DND-41 (cell line): ENCODE results near the gene STOX1.
"Not testable (repeated sequence)": the region's sequence is repeated elsewhere in the genome, so short reads cannot be mapped to it uniquely, and the experiment has no call there.

Experiments
- ATAC-seq: fragments of 200-7000 bp; cut with Tn5 transposase; 3 replicates; pipeline ENCODE4 v1.9.1; 2021; ENCODE audit warnings: low read depth; ENCODE audit not compliant: insufficient read depth
- DNase-seq: peaks from one replicate; pipeline ENCODE4 v3.0.0-alpha.2; 2020
- H2AFZ ChIP-seq: 2 replicates; pipeline ENCODE4 v1.6.0; 2012; ENCODE audit warnings: low read depth, low read length
- H3K27ac ChIP-seq: 2 replicates; pipeline ENCODE4 v1.5.1; 2012; ENCODE audit warnings: low read length, inconsistent platforms
- H3K27me3 ChIP-seq: fragments of 200-600 bp; sonication (generic); 2 replicates; pipeline ENCODE4 v1.6.0; 2012; ENCODE audit warnings: low read length, mild to moderate bottlenecking, inconsistent platforms; ENCODE audit not compliant: insufficient read depth, poor library complexity
- H3K36me3 ChIP-seq: 2 replicates; pipeline ENCODE4 v1.5.1; 2012; ENCODE audit warnings: low read length, inconsistent platforms; ENCODE audit not compliant: insufficient read depth
- H3K4me1 ChIP-seq: 2 replicates; pipeline ENCODE4 v1.5.1; 2012; ENCODE audit warnings: mild to moderate bottlenecking, low read length; ENCODE audit not compliant: insufficient read depth
- H3K4me2 ChIP-seq: 2 replicates; pipeline ENCODE4 v1.6.0; 2012; ENCODE audit warnings: mild to moderate bottlenecking, moderate library complexity, low read length, inconsistent platforms; ENCODE audit not compliant: insufficient read depth
- H3K4me3 ChIP-seq, 2 experiments: fragments of 200-600 bp in 1 of 2; shearing (Covaris generic) in 1 of 2; 2 replicates each; pipeline ENCODE4 v1.5.1; 2012 to 2016; ENCODE audit warnings: inconsistent platforms in 2 of 2, low read length in 2 of 2, mild to moderate bottlenecking in 2 of 2, low read depth in 1 of 2, moderate library complexity in 1 of 2
- H3K79me2 ChIP-seq: 2 replicates; pipeline ENCODE4 v1.6.0; 2012; ENCODE audit warnings: low read length, inconsistent platforms; ENCODE audit not compliant: insufficient read depth
- H3K9ac ChIP-seq: 2 replicates; pipeline ENCODE4 v1.6.0; 2012; ENCODE audit warnings: low read depth, mild to moderate bottlenecking, inconsistent platforms, low read length, moderate library complexity
- H3K9me3 ChIP-seq: 2 replicates; pipeline ENCODE4 v1.5.1; 2012; ENCODE audit warnings: low read length, moderate library complexity, mild to moderate bottlenecking, inconsistent platforms; ENCODE audit not compliant: insufficient read depth, severe bottlenecking
- H4K20me1 ChIP-seq: 2 replicates; pipeline ENCODE4 v1.6.0; 2012; ENCODE audit warnings: low read length; ENCODE audit not compliant: insufficient read depth
- CTCF ChIP-seq: IDR thresholded peaks from 2 replicates; pipeline ENCODE4 v1.5.1; 2012; ENCODE audit warnings: borderline replicate concordance, low read length, moderate library complexity, mild to moderate bottlenecking; ENCODE audit not compliant: poor library complexity, severe bottlenecking; ENCODE audit errors: extremely low read depth
- EZH2 ChIP-seq: IDR thresholded peaks from 3 replicates; pipeline ENCODE4 v1.6.1; 2012; ENCODE audit warnings: borderline replicate concordance, low read depth, mild to moderate bottlenecking, moderate library complexity, low read length, inconsistent platforms; ENCODE audit not compliant: severe bottlenecking

Gene STOX1

GRCh38 chr10:68934994-68935393 lies 107.7 kb downstream of the STOX1 start:
- no peak overlapping the region for H3K4me2 ChIP-seq
- no peaks in the 10 kb centered on the region for H3K9me3 ChIP-seq
- H3K79me2 ChIP-seq: peaks cover 15% of the 10 kb centered on the region
- ATAC-seq: no peak
- no peak overlapping the region for H3K27ac ChIP-seq
- no peak overlapping the region for H3K9ac ChIP-seq
- peaks cover 6% of the 10 kb centered on the region; the same call in 1 of the 2 replicates for H4K20me1 ChIP-seq
- H2AFZ ChIP-seq: no peak overlapping the region
- H3K36me3 ChIP-seq: peaks cover 88% of the 10 kb centered on the region
- no peaks in the 10 kb centered on the region for H3K27me3 ChIP-seq
- no peaks in the 10 kb centered on the region for H3K4me1 ChIP-seq
- no peak overlapping the region for H3K4me3 ChIP-seq
- TF ChIP-seq CTCF (no peak), EZH2 (no peak)
- DNase-seq: no peak

- no peak overlapping the region for H3K9ac ChIP-seq
- DNase-seq: no peak
- H3K36me3 ChIP-seq: peaks cover 86% of the 10 kb centered on the region
Observed at GRCh38 chr10:68938117-68938516, 110.8 kb downstream of the STOX1 start.

GRCh38 chr10:68938884-68939283 lies 111.6 kb downstream of the STOX1 start:
- DNase-seq (no peak), ATAC-seq (no peak)
- Histone ChIP-seq H3K4me1 (no peaks in the 10 kb centered on the region), H2AFZ (no peak overlapping the region), H3K4me3 (no peak overlapping the region), H3K9ac (no peak overlapping the region), H3K27ac (no peak overlapping the region), H4K20me1 (peaks cover 3% of the 10 kb centered on the region; the same call in 1 of the 2 replicates), H3K27me3 (no peaks in the 10 kb centered on the region), H3K9me3 (no peaks in the 10 kb centered on the region), H3K4me2 (no peak overlapping the region), H3K36me3 (peaks cover 90% of the 10 kb centered on the region), H3K79me2 (peaks cover 10% of the 10 kb centered on the region; the same call in 1 of the 2 replicates)
- no peak for TF ChIP-seq EZH2
- no peak for TF ChIP-seq CTCF

More at GRCh38 chr10:68938117-68938516, 110.8 kb downstream of the STOX1 start:
- Histone ChIP-seq H3K27me3 (no peaks in the 10 kb centered on the region), H3K79me2 (peaks cover 13% of the 10 kb centered on the region; the same call in 1 of the 2 replicates), H3K4me2 (no peak overlapping the region), H3K27ac (no peak overlapping the region), H3K4me1 (no peaks in the 10 kb centered on the region), H3K9me3 (no peaks in the 10 kb centered on the region), H2AFZ (no peak overlapping the region), H4K20me1 (peaks cover 3% of the 10 kb centered on the region; the same call in 1 of the 2 replicates), H3K4me3 (no peak overlapping the region)
- no peak for ATAC-seq
- no peak for TF ChIP-seq EZH2
- no peak for TF ChIP-seq CTCF

- H3K4me3 ChIP-seq, H2AFZ ChIP-seq, H3K4me1 ChIP-seq, ATAC-seq, H3K79me2 ChIP-seq, H3K4me2 ChIP-seq, H3K27me3 ChIP-seq, H3K9ac ChIP-seq, H3K27ac ChIP-seq, DNase-seq, H3K9me3 ChIP-seq, H4K20me1 ChIP-seq: not testable (repeated sequence)
- peaks cover 87% of the 10 kb centered on the region for H3K36me3 ChIP-seq
Observed at GRCh38 chr10:68940917-68941316, 113.6 kb downstream of the STOX1 start.
